ENCODE data around the gene P2RY11.

Gene P2RY11

GRCh38 chr19:10134040-10134439 lies 22.5 kb downstream of the P2RY11 start:
- Histone ChIP-seq H3K36me3 (ENCODE audit: control insufficient read depth in 2 of 2, insufficient read depth in 2 of 2, low read length in 2 of 2) (peaks cover 10 to 37% of the 10 kb centered on the region in 2 donors), H3K4me1 (ENCODE audit: control insufficient read depth, insufficient read depth, low read length) (no peaks in the 10 kb centered on the region), H3K9me3 (ENCODE audit: control insufficient read depth in 2 of 2, low read length in 2 of 2) (no peaks in the 10 kb centered on the region), H3K27ac (ENCODE audit: low read length) (no peak overlapping the region), H3K27me3 (ENCODE audit: control insufficient read depth in 1 of 2, insufficient read depth in 2 of 2, low read length in 2 of 2) (no peaks in the 10 kb centered on the region), H3K9ac (ENCODE audit: low read length in 2 of 2) (no peak overlapping the region), H3K4me3 (ENCODE audit: low read length in 2 of 2) (no peak overlapping the region)

GRCh38 chr19:10135551-10136334 lies 24.2 kb downstream of the P2RY11 start:
- H3K27ac ChIP-seq (ENCODE audit: low read length): no peak overlapping the region
- no peak overlapping the region for H3K9ac ChIP-seq (ENCODE audit: low read length in 2 of 2)
- H3K4me1 ChIP-seq (ENCODE audit: control insufficient read depth, insufficient read depth, low read length): no peaks in the 10 kb centered on the region
- peaks cover 12 to 48% of the 10 kb centered on the region in 2 donors for H3K36me3 ChIP-seq (ENCODE audit: control insufficient read depth in 2 of 2, insufficient read depth in 2 of 2, low read length in 2 of 2)
- H3K27me3 ChIP-seq (ENCODE audit: control insufficient read depth in 1 of 2, insufficient read depth in 2 of 2, low read length in 2 of 2): no peaks in the 10 kb centered on the region
- no peak overlapping the region for H3K4me3 ChIP-seq (ENCODE audit: low read length in 2 of 2)
- no peaks in the 10 kb centered on the region for H3K9me3 ChIP-seq (ENCODE audit: control insufficient read depth in 2 of 2, low read length in 2 of 2)

GRCh38 chr19:10136936-10137335 lies 25.4 kb downstream of the P2RY11 start:
- no peaks in the 10 kb centered on the region for H3K27me3 ChIP-seq (ENCODE audit: control insufficient read depth in 1 of 2, insufficient read depth in 2 of 2, low read length in 2 of 2)
- H3K9ac ChIP-seq (ENCODE audit: low read length in 2 of 2): no peak overlapping the region
- no peak overlapping the region for H3K4me3 ChIP-seq (ENCODE audit: low read length in 2 of 2)
- no peak overlapping the region for H3K27ac ChIP-seq (ENCODE audit: low read length)
- H3K9me3 ChIP-seq (ENCODE audit: control insufficient read depth in 2 of 2, low read length in 2 of 2): no peaks in the 10 kb centered on the region
- H3K4me1 ChIP-seq (ENCODE audit: control insufficient read depth, insufficient read depth, low read length): no peaks in the 10 kb centered on the region
- peaks cover 19 to 59% of the 10 kb centered on the region in 2 donors for H3K36me3 ChIP-seq (ENCODE audit: control insufficient read depth in 2 of 2, insufficient read depth in 2 of 2, low read length in 2 of 2)

GRCh38 chr19:10137751-10138682 lies 26.5 kb downstream of the P2RY11 start:
- H3K9me3 ChIP-seq (ENCODE audit: control insufficient read depth in 2 of 2, low read length in 2 of 2): no peaks in the 10 kb centered on the region
- H3K9ac ChIP-seq (ENCODE audit: low read length in 2 of 2): no peak overlapping the region
- no peaks in the 10 kb centered on the region for H3K4me1 ChIP-seq (ENCODE audit: control insufficient read depth, insufficient read depth, low read length)
- no peaks in the 10 kb centered on the region for H3K27me3 ChIP-seq (ENCODE audit: control insufficient read depth in 1 of 2, insufficient read depth in 2 of 2, low read length in 2 of 2)
- H3K4me3 ChIP-seq (ENCODE audit: low read length in 2 of 2): no peak overlapping the region
- H3K27ac ChIP-seq (ENCODE audit: low read length): no peak overlapping the region
- peaks cover 27 to 62% of the 10 kb centered on the region in 2 donors for H3K36me3 ChIP-seq (ENCODE audit: control insufficient read depth in 2 of 2, insufficient read depth in 2 of 2, low read length in 2 of 2)

GRCh38 chr19:10138879-10139795 lies 27.6 kb downstream of the P2RY11 start:
- H3K36me3 ChIP-seq (ENCODE audit: control insufficient read depth in 2 of 2, insufficient read depth in 2 of 2, low read length in 2 of 2): peaks cover 34 to 63% of the 10 kb centered on the region in 2 donors
- no peak overlapping the region for H3K27ac ChIP-seq (ENCODE audit: low read length)
- H3K27me3 ChIP-seq (ENCODE audit: control insufficient read depth in 1 of 2, insufficient read depth in 2 of 2, low read length in 2 of 2): no peaks in the 10 kb centered on the region
- H3K9ac ChIP-seq (ENCODE audit: low read length in 2 of 2): no peak overlapping the region
- H3K9me3 ChIP-seq (ENCODE audit: control insufficient read depth in 2 of 2, low read length in 2 of 2): no peaks in the 10 kb centered on the region
- no peaks in the 10 kb centered on the region for H3K4me1 ChIP-seq (ENCODE audit: control insufficient read depth, insufficient read depth, low read length)
- H3K4me3 ChIP-seq (ENCODE audit: low read length in 2 of 2): no peak overlapping the region

GRCh38 chr19:10139952-10140351 lies 28.5 kb downstream of the P2RY11 start:
- Histone ChIP-seq H3K4me3 (ENCODE audit: low read length in 2 of 2) (no peak overlapping the region), H3K27ac (ENCODE audit: low read length) (no peak overlapping the region), H3K9me3 (ENCODE audit: control insufficient read depth in 2 of 2, low read length in 2 of 2) (no peaks in the 10 kb centered on the region), H3K9ac (ENCODE audit: low read length in 2 of 2) (no peak overlapping the region), H3K27me3 (ENCODE audit: control insufficient read depth in 1 of 2, insufficient read depth in 2 of 2, low read length in 2 of 2) (no peaks in the 10 kb centered on the region), H3K36me3 (ENCODE audit: control insufficient read depth in 2 of 2, insufficient read depth in 2 of 2, low read length in 2 of 2) (peaks cover 38 to 67% of the 10 kb centered on the region in 2 donors), H3K4me1 (ENCODE audit: control insufficient read depth, insufficient read depth, low read length) (no peaks in the 10 kb centered on the region)

GRCh38 chr19:10141479-10141878 lies 30.0 kb downstream of the P2RY11 start:
- Histone ChIP-seq H3K9ac (ENCODE audit: low read length in 2 of 2) (no peak overlapping the region), H3K36me3 (ENCODE audit: control insufficient read depth in 2 of 2, insufficient read depth in 2 of 2, low read length in 2 of 2) (peaks cover 39 to 72% of the 10 kb centered on the region in 2 donors), H3K4me1 (ENCODE audit: control insufficient read depth, insufficient read depth, low read length) (no peaks in the 10 kb centered on the region), H3K27ac (ENCODE audit: low read length) (no peak overlapping the region), H3K4me3 (ENCODE audit: low read length in 2 of 2) (no peak overlapping the region), H3K27me3 (ENCODE audit: control insufficient read depth in 1 of 2, insufficient read depth in 2 of 2, low read length in 2 of 2) (no peaks in the 10 kb centered on the region), H3K9me3 (ENCODE audit: control insufficient read depth in 2 of 2, low read length in 2 of 2) (no peaks in the 10 kb centered on the region)

GRCh38 chr19:10141973-10142372 lies 30.5 kb downstream of the P2RY11 start:
- no peaks in the 10 kb centered on the region for H3K27me3 ChIP-seq (ENCODE audit: control insufficient read depth in 1 of 2, insufficient read depth in 2 of 2, low read length in 2 of 2)

GRCh38 chr19:10142701-10143375 lies 31.3 kb downstream of the P2RY11 start:
- no peak overlapping the region for H3K27ac ChIP-seq (ENCODE audit: low read length)
- H3K4me1 ChIP-seq (ENCODE audit: control insufficient read depth, insufficient read depth, low read length): no peaks in the 10 kb centered on the region
- no peak overlapping the region for H3K4me3 ChIP-seq (ENCODE audit: low read length in 2 of 2)
- H3K9ac ChIP-seq (ENCODE audit: low read length in 2 of 2): no peak overlapping the region
- peaks cover 36 to 66% of the 10 kb centered on the region in 2 donors for H3K36me3 ChIP-seq (ENCODE audit: control insufficient read depth in 2 of 2, insufficient read depth in 2 of 2, low read length in 2 of 2)
- H3K27me3 ChIP-seq (ENCODE audit: control insufficient read depth in 1 of 2, insufficient read depth in 2 of 2, low read length in 2 of 2): no peaks in the 10 kb centered on the region
- no peaks in the 10 kb centered on the region for H3K9me3 ChIP-seq (ENCODE audit: control insufficient read depth in 2 of 2, low read length in 2 of 2)

More at GRCh38 chr19:10141973-10142372, 30.5 kb downstream of the P2RY11 start:
- H3K9ac ChIP-seq (ENCODE audit: low read length in 2 of 2): no peak overlapping the region
- no peak overlapping the region for H3K27ac ChIP-seq (ENCODE audit: low read length)
- no peaks in the 10 kb centered on the region for H3K4me1 ChIP-seq (ENCODE audit: control insufficient read depth, insufficient read depth, low read length)
- no peak overlapping the region for H3K4me3 ChIP-seq (ENCODE audit: low read length in 2 of 2)
- H3K36me3 ChIP-seq (ENCODE audit: control insufficient read depth in 2 of 2, insufficient read depth in 2 of 2, low read length in 2 of 2): peaks cover 37 to 74% of the 10 kb centered on the region in 2 donors
- no peaks in the 10 kb centered on the region for H3K9me3 ChIP-seq (ENCODE audit: control insufficient read depth in 2 of 2, low read length in 2 of 2)

GRCh38 chr19:10143681-10144080 lies 32.2 kb downstream of the P2RY11 start:
- Histone ChIP-seq H3K4me3 (ENCODE audit: low read length in 2 of 2) (no peak overlapping the region), H3K9ac (ENCODE audit: low read length in 2 of 2) (no peak overlapping the region), H3K4me1 (ENCODE audit: control insufficient read depth, insufficient read depth, low read length) (no peaks in the 10 kb centered on the region), H3K9me3 (ENCODE audit: control insufficient read depth in 2 of 2, low read length in 2 of 2) (no peaks in the 10 kb centered on the region), H3K27ac (ENCODE audit: low read length) (no peak overlapping the region), H3K36me3 (ENCODE audit: control insufficient read depth in 2 of 2, insufficient read depth in 2 of 2, low read length in 2 of 2) (peaks cover 38 to 62% of the 10 kb centered on the region in 2 donors), H3K27me3 (ENCODE audit: control insufficient read depth in 1 of 2, insufficient read depth in 2 of 2, low read length in 2 of 2) (no peaks in the 10 kb centered on the region)
